ENCODE results near the gene ERV3-1. TPM values are rescaled to one million over a fixed set of nuclear protein-coding genes. Genes with fewer than 3 reads are reported as not detected.

Gene ERV3-1
- total and polyA plus RNA-seq, 9 of the 15 experiments (the other 6 are each of a cell fraction or from before 2014, with no cell fraction given), result 10.2 to 30.0 (median 22.0) TPM

DNA sequence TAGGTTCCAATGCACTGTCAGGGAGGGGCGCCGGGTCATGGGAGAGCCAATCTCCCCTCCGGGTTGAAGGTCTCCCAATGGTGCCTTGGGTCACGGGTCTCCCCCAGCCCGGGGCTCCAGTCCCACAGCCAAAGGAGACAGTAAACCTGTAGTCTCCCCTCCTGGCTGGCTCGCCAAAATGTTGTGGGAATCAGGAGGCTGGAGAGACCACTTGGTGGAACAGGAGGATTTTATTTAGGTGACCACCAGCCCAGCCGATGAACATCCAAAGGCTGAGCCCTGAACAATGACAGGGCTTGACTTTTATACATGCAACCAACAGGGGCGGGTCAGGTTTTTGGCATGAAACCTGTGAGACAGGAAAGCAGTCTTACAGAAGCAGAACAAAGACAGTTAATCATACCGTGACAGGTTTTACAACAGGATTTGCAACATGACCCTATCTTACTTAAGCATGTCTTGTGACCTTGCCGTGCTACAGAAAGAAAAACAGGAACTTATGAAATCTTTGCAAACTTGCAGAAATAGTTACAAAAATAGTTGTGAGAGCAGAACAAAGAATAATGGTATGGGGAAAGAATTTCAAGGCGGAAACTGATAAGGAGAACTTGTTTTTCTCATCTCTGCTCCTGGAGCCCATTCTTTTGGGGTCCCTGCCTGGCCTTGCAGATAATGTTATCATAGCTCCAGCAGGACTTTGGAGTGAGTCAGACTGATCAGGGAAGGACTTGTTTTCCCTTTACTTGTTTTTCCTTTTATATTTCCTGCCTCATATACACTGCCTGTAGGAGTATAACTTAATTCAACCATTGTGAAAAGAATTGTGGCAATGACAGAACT lies 7.1 kb downstream of the ERV3-1 start (continued):
- TF ChIP-seq, protein P1, sequence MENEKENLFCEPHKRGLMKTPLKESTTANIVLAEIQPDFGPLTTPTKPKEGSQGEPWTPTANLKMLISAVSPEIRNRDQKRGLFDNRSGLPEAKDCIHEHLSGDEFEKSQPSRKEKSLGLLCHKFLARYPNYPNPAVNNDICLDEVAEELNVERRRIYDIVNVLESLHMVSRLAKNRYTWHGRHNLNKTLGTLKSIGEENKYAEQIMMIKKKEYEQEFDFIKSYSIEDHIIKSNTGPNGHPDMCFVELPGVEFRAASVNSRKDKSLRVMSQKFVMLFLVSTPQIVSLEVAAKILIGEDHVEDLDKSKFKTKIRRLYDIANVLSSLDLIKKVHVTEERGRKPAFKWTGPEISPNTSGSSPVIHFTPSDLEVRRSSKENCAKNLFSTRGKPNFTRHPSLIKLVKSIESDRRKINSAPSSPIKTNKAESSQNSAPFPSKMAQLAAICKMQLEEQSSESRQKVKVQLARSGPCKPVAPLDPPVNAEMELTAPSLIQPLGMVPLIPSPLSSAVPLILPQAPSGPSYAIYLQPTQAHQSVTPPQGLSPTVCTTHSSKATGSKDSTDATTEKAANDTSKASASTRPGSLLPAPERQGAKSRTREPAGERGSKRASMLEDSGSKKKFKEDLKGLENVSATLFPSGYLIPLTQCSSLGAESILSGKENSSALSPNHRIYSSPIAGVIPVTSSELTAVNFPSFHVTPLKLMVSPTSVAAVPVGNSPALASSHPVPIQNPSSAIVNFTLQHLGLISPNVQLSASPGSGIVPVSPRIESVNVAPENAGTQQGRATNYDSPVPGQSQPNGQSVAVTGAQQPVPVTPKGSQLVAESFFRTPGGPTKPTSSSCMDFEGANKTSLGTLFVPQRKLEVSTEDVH (IDR thresholded peaks at IDR 0.05; ENCODE audit: low read depth, partially characterized antibody), result peak; percentile 51
- peak; percentile 93 for TF ChIP-seq ETV5 (CRISPR knock-in tag; IDR thresholded peaks at IDR 0.05; ENCODE audit: low read depth)
- no peak for TF ChIP-seq ELF2 (CRISPR knock-in tag; IDR thresholded peaks at IDR 0.05)
- no peak for TF ChIP-seq CHD1 (IDR thresholded peaks at IDR 0.05; ENCODE audit: low read length)
- TF ChIP-seq ZNF589 (CRISPR knock-in tag; IDR thresholded peaks at IDR 0.05; ENCODE audit: low read depth), result peak; percentile 97
- no peak for TF ChIP-seq PHB (CRISPR knock-in tag; IDR thresholded peaks at IDR 0.05)
- no peak for TF ChIP-seq CHD4 (IDR thresholded peaks at IDR 0.05; ENCODE audit: insufficient read depth, insufficient replicate concordance, low read depth, low read length, poor library complexity, severe bottlenecking)
- no peak for TF ChIP-seq ZZZ3 (IDR thresholded peaks at IDR 0.05)
- TF ChIP-seq ZNF695 (CRISPR knock-in tag; IDR thresholded peaks at IDR 0.05), result no peak
- TF ChIP-seq CBX2 (IDR thresholded peaks at IDR 0.05; ENCODE audit: insufficient read depth, low read length, poor library complexity, severe bottlenecking), result no peak
- TF ChIP-seq, protein P2, sequence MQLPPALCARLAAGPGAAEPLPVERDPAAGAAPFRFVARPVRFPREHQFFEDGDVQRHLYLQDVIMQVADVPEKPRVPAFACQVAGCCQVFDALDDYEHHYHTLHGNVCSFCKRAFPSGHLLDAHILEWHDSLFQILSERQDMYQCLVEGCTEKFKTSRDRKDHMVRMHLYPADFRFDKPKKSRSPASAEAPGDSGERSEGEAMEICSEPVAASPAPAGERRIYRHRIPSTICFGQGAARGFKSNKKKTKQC (CRISPR knock-in tag; IDR thresholded peaks at IDR 0.05), result no peak
- peak; percentile 92 for TF ChIP-seq KHSRP (IDR thresholded peaks at IDR 0.05)
- peak; percentile 100 for TF ChIP-seq SMARCE1 (IDR thresholded peaks at IDR 0.05)
- TF ChIP-seq SRF (CRISPR knock-in tag; IDR thresholded peaks at IDR 0.05), result peak in 1 of 2 experiments; percentile 63; a peak in 2 of 4 replicates
- TF ChIP-seq TCF3 (CRISPR knock-in tag; IDR thresholded peaks at IDR 0.05), result peak; percentile 99
- no peak; the same call in 1 of the 2 replicates for TF ChIP-seq DIDO1 (tag; IDR thresholded peaks at IDR 0.05; ENCODE audit: low read depth)
- TF ChIP-seq SNRNP70 (optimal IDR thresholded peaks at IDR 0.05; ENCODE audit: low read depth, low read length), result no peak
- TF ChIP-seq HMG20B (CRISPR knock-in tag; IDR thresholded peaks at IDR 0.05), result no peak
- no peak for TF ChIP-seq ZNF3 (CRISPR knock-in tag; IDR thresholded peaks at IDR 0.05)
- TF ChIP-seq, protein P3, sequence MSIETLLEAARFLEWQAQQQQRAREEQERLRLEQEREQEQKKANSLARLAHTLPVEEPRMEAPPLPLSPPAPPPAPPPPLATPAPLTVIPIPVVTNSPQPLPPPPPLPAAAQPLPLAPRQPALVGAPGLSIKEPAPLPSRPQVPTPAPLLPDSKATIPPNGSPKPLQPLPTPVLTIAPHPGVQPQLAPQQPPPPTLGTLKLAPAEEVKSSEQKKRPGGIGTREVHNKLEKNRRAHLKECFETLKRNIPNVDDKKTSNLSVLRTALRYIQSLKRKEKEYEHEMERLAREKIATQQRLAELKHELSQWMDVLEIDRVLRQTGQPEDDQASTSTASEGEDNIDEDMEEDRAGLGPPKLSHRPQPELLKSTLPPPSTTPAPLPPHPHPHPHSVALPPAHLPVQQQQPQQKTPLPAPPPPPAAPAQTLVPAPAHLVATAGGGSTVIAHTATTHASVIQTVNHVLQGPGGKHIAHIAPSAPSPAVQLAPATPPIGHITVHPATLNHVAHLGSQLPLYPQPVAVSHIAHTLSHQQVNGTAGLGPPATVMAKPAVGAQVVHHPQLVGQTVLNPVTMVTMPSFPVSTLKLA (conservative IDR thresholded peaks at IDR 0.05), result peak; percentile 55 to 89
- 0 out of 2 replicates have a peak, but pooled peaks have one; percentile 55 for TF ChIP-seq ZNF324 (CRISPR knock-in tag; IDR thresholded peaks at IDR 0.05)
- no peak for TF ChIP-seq ZBTB17 (CRISPR knock-in tag; IDR thresholded peaks at IDR 0.05)
- no peak for TF ChIP-seq YBX1 (IDR thresholded peaks at IDR 0.05)
- peak; percentile 97 for TF ChIP-seq CBX1 (IDR thresholded peaks at IDR 0.05; ENCODE audit: low read depth)
- no peak for TF ChIP-seq TSC22D4 (tag; IDR thresholded peaks at IDR 0.05)
- TF ChIP-seq TBP (optimal IDR thresholded peaks at IDR 0.05; ENCODE audit: low read depth, low read length), result no peak

Measured in K562 (cell line).